Measurements from ENCODE around the gene LURAP1L.

Gene LURAP1L

DNA sequence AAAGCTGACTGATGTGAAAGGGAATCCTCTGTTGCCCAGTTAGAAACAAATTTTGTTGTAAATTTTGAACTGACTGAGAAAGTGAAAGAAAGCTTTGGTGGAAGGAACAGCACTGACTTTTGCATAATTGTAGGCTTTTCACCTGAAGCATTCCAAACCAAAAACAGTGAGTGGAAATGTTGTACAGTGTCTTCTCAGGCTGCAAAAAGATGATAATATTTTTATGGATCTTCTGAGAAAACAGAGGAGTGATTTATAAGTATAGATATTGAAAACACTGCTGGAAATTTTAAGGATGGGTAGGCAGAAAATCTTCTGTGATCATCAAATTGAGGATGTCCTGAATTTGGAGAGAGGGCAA is 40.0 kb downstream of the LURAP1L start:
- H3K36me3 ChIP-seq (replicated peaks) = no peaks in the 10 kb centered on the region
- H3K27ac ChIP-seq = peak overlapping the region; percentile 97
- no peak for DNase-seq
- H3K4me3 ChIP-seq (ENCODE audit: low read depth, low read length) = no peak overlapping the region
- TF ChIP-seq, protein P1, sequence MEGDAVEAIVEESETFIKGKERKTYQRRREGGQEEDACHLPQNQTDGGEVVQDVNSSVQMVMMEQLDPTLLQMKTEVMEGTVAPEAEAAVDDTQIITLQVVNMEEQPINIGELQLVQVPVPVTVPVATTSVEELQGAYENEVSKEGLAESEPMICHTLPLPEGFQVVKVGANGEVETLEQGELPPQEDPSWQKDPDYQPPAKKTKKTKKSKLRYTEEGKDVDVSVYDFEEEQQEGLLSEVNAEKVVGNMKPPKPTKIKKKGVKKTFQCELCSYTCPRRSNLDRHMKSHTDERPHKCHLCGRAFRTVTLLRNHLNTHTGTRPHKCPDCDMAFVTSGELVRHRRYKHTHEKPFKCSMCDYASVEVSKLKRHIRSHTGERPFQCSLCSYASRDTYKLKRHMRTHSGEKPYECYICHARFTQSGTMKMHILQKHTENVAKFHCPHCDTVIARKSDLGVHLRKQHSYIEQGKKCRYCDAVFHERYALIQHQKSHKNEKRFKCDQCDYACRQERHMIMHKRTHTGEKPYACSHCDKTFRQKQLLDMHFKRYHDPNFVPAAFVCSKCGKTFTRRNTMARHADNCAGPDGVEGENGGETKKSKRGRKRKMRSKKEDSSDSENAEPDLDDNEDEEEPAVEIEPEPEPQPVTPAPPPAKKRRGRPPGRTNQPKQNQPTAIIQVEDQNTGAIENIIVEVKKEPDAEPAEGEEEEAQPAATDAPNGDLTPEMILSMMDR (IDR thresholded peaks at IDR 0.05; ENCODE audit: low read depth, low read length, missing control alignments) = no peak
- in situ Hi-C loops (cut with HindIII; ENCODE audit: low pct_ligation_motif_present, low sequenced_read_pairs) = no loop called here
- H3K27me3 ChIP-seq (replicated peaks) = no peaks in the 10 kb centered on the region

DNA sequence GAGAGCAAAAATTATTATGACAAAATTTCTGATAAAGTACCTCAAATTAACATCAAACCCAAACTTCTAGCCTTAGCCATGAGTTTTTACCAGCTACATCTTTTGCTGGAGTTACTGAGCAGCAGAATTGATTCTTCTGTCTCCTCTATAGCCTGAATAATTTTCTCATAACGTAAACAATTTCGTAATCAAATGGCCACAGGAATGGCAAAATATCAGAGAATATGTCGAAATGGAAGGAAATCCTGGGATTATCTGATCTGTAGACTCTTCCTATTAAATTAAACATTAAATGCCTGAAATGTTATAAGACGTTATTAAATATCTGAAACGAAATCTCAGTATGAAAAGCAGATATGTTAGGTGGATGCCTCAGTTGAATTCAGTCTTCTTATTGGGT is 41.1 kb downstream of the LURAP1L start:
- no peaks in the 10 kb centered on the region for H3K27me3 ChIP-seq (replicated peaks)
- in situ Hi-C loops (cut with HindIII; ENCODE audit: low pct_ligation_motif_present, low sequenced_read_pairs) = no loop called here
- H3K4me3 ChIP-seq (ENCODE audit: low read depth, low read length) = no peak overlapping the region
- DNase-seq = no peak
- TF ChIP-seq, protein P1 (IDR thresholded peaks at IDR 0.05; ENCODE audit: low read depth, low read length, missing control alignments) = no peak
- no peaks in the 10 kb centered on the region for H3K36me3 ChIP-seq (replicated peaks)
- peak overlapping the region; percentile 97 for H3K27ac ChIP-seq

DNA sequence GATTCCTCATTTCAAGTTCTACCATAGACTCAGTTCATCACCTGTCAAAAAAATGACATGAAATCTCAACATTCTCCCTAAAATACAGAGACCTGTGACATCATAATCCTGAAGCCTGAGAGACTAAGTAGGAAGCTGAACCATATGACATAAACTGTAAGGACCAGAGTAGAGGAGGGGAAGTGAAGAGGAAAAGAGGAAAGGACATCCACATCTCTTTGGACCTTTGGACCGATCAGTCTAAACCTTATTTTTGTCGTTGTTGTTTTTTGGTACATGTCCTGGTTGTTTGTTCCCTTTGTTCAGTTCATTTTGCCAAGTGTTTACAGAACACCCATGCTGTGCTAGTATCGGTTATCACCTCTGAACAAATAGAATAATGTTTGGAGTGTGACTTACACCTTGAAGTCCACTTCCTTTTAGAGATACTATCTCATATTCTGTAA is 41.9 kb downstream of the LURAP1L start:
- no peaks in the 10 kb centered on the region for H3K36me3 ChIP-seq (replicated peaks)
- in situ Hi-C loops (cut with HindIII; ENCODE audit: low pct_ligation_motif_present, low sequenced_read_pairs) = no loop called here
- no peak for DNase-seq
- TF ChIP-seq, protein P1 (IDR thresholded peaks at IDR 0.05; ENCODE audit: low read depth, low read length, missing control alignments) = no peak
- peak overlapping the region; percentile 72 for H3K27ac ChIP-seq
- H3K4me3 ChIP-seq (ENCODE audit: low read depth, low read length) = no peak overlapping the region
- no peaks in the 10 kb centered on the region for H3K27me3 ChIP-seq (replicated peaks)

DNA sequence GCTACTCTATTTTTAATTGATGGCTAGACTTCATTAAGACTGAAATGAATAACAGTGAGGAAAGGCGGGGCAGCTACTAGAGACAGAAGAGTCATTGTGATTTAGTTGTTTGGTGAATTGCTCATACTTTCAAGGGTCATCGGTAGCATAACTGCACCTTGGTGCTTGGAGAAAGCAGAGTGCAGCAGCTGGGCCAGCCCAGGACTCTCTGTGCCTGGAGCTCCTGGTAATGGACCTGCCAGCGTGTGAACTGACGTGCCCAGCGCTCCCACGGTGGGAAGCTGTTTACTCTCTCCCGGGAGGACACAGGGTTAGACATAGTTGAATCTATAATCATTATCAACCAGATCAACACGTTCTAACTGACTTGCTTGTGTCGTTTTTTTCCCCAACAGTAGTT is 42.9 kb downstream of the LURAP1L start:
- TF ChIP-seq, protein P1 (IDR thresholded peaks at IDR 0.05; ENCODE audit: low read depth, low read length, missing control alignments) = no peak
- Histone ChIP-seq H3K27ac (peak overlapping the region; percentile 72), H3K36me3 (replicated peaks) (no peaks in the 10 kb centered on the region), H3K27me3 (replicated peaks) (no peaks in the 10 kb centered on the region), H3K4me3 (ENCODE audit: low read depth, low read length) (no peak overlapping the region)
- in situ Hi-C loops (cut with HindIII; ENCODE audit: low pct_ligation_motif_present, low sequenced_read_pairs) = no loop called here
- DNase-seq = peak; percentile 79

DNA sequence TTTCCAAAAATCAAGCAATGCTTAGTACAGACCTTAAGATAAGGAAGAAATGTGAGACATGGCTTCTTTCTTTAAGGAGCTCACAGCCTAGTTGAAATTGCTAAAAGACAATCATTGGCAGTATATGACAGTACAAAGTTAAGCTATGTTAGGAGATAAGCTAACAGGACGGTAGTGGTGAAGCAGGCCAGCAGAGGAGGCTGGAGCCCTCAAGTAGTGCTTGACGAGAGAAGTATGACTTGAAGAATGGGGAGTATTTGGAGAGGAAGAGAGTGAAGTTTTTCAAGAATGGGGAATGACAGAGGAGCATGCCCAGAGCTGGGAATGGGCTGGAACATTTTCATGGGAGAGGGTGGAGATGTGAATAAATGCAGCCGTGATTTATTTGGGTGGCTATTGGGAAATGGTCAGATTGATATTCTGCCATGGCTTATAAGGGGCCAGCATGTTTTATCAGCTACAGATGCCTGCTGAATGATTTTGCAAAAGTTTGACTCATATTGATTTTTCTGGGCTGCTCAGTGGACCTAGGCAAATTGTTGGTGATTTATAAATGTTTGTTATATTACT is 43.7 kb downstream of the LURAP1L start:
- Histone ChIP-seq H3K4me3 (ENCODE audit: low read depth, low read length) (no peak overlapping the region), H3K36me3 (replicated peaks) (no peaks in the 10 kb centered on the region), H3K27ac (peak overlapping the region; percentile 72), H3K27me3 (replicated peaks) (no peaks in the 10 kb centered on the region)
- in situ Hi-C loops (cut with HindIII; ENCODE audit: low pct_ligation_motif_present, low sequenced_read_pairs) = no loop called here
- TF ChIP-seq, protein P1 (IDR thresholded peaks at IDR 0.05; ENCODE audit: low read depth, low read length, missing control alignments) = peak; percentile 45
- DNase-seq = peak; percentile 26

All from brain microvascular endothelial cell (primary cell).